Calu3 (cell line): ENCODE results near the gene SLC38A1. TPM values are rescaled to one million over a fixed set of nuclear protein-coding genes. Genes with fewer than 3 reads are reported as not detected.
A peak's percentile ranks its signal among the peaks of the same experiment; 100 is the strongest.

Source experiments
- BruUV-seq: library from RNA; stranded (reverse); fragments of 400-500 nt; replicated peaks from 2 replicates; lab custom pipeline; 2021; lab: Mats Ljungman, UMichigan
- CTCF ChIA-PET: fragments of 300-600 bp; sonication (Branson Sonifier 250); formaldehyde crosslinking; loops from one replicate; lab custom pipeline; 2022; ENCODE audit warnings: antibody characterized with exemption; lab: Charles Lee
- DNase-seq: peaks from one replicate; pipeline ENCODE4 v3.0.0; 2022
- H3K27ac Mint-ChIP-seq: one replicate; pipeline ENCODE4 v1.8.0; 2022; ENCODE audit warnings: mixed read lengths; ENCODE audit not compliant: unreplicated experiment
- H3K27me3 Mint-ChIP-seq: one replicate; pipeline ENCODE4 v1.8.0; 2022; ENCODE audit warnings: mixed read lengths; ENCODE audit not compliant: unreplicated experiment
- H3K36me3 Mint-ChIP-seq: one replicate; pipeline ENCODE4 v1.8.0; 2022; ENCODE audit warnings: mild to moderate bottlenecking, moderate library complexity, mixed read lengths; ENCODE audit not compliant: insufficient read depth, unreplicated experiment
- H3K4me1 Mint-ChIP-seq: one replicate; pipeline ENCODE4 v1.8.0; 2022; ENCODE audit warnings: mild to moderate bottlenecking, low read depth, mixed read lengths; ENCODE audit not compliant: unreplicated experiment
- H3K4me3 Mint-ChIP-seq: one replicate; pipeline ENCODE4 v1.8.0; 2022; ENCODE audit warnings: mild to moderate bottlenecking, low read depth, moderate library complexity, mixed read lengths; ENCODE audit not compliant: unreplicated experiment
- H3K9me3 Mint-ChIP-seq: one replicate; pipeline ENCODE4 v1.8.0; 2022; ENCODE audit warnings: low read depth, mixed read lengths; ENCODE audit not compliant: unreplicated experiment
- CTCF ChIP-seq: fragments of 200-600 bp; IDR thresholded peaks from one replicate; pipeline ENCODE4 v1.8.0; 2022; ENCODE audit warnings: antibody characterized with exemption; ENCODE audit not compliant: unreplicated experiment
- intact Hi-C: fragments of 100-400 bp; cut with micrococcal nuclease; formaldehyde crosslinking; loops from one replicate; pipeline ENCODE4 v1.10.0; 2022; ENCODE audit not compliant: unreplicated experiment
- total RNA-seq: library from RNA; stranded (reverse); gene quantifications from 2 replicates; pipeline ENCODE4 v1.2.3, GENCODE V29; 2022

The SLC38A1 gene
- total RNA-seq, 1 experiment from 2014 or later = 132 TPM

- no TSS peak for BruUV-seq
- Mint-ChIP-seq H3K36me3 (peaks cover 43% of the 10 kb centered on the region), H3K4me1 (peaks cover 61% of the 10 kb centered on the region), H3K27me3 (no peaks in the 10 kb centered on the region), H3K27ac (peak overlapping the region; percentile 75), H3K4me3 (peak overlapping the region; percentile 52), H3K9me3 (no peaks in the 10 kb centered on the region)
- intact Hi-C loops = no loop called here
- no peak for DNase-seq
- CTCF ChIA-PET = no interaction called here
- TF ChIP-seq CTCF = no peak
Observed at GRCh38 chr12:46219132-46219876, 49.5 kb downstream of the SLC38A1 start.

GRCh38 chr12:46218322-46219095, 50.3 kb downstream of the SLC38A1 start:
- intact Hi-C loops = no loop called here
- no peak for TF ChIP-seq CTCF
- CTCF ChIA-PET = no interaction called here
- Mint-ChIP-seq H3K27ac (peak overlapping the region; percentile 75), H3K4me3 (peak overlapping the region; percentile 52), H3K9me3 (no peaks in the 10 kb centered on the region), H3K4me1 (peaks cover 59% of the 10 kb centered on the region), H3K36me3 (peaks cover 40% of the 10 kb centered on the region), H3K27me3 (no peaks in the 10 kb centered on the region)
- DNase-seq = peak; percentile 40
- BruUV-seq = no TSS peak

- CTCF ChIA-PET = no interaction called here
- no peaks in the 10 kb centered on the region for H3K9me3 Mint-ChIP-seq
- DNase-seq = no peak
- H3K36me3 Mint-ChIP-seq = peaks cover 38% of the 10 kb centered on the region
- no peak overlapping the region for H3K27ac Mint-ChIP-seq
- no TSS peak for BruUV-seq
- H3K4me3 Mint-ChIP-seq = no peak overlapping the region
- intact Hi-C loops = no loop called here
- no peaks in the 10 kb centered on the region for H3K27me3 Mint-ChIP-seq
- peaks cover 53% of the 10 kb centered on the region for H3K4me1 Mint-ChIP-seq
- no peak for TF ChIP-seq CTCF
Observed at GRCh38 chr12:46217541-46218321, 51.1 kb downstream of the SLC38A1 start.

- intact Hi-C loops = no loop called here
- CTCF ChIA-PET = no interaction called here
- Mint-ChIP-seq H3K27me3 (no peaks in the 10 kb centered on the region), H3K36me3 (peaks cover 54% of the 10 kb centered on the region), H3K4me3 (no peak overlapping the region), H3K9me3 (no peaks in the 10 kb centered on the region), H3K4me1 (peaks cover 46% of the 10 kb centered on the region), H3K27ac (no peak overlapping the region)
- no peak for TF ChIP-seq CTCF
- no peak for DNase-seq
- BruUV-seq = no TSS peak
Observed at GRCh38 chr12:46214668-46215436, 54.0 kb downstream of the SLC38A1 start.
